ENCODE results near the gene ME3. TPM values are rescaled to one million over a fixed set of nuclear protein-coding genes. Genes with fewer than 3 reads are reported as not detected.

The ME3 gene
- polyA plus RNA-seq, 1 experiment = 7.1 TPM

DNA sequence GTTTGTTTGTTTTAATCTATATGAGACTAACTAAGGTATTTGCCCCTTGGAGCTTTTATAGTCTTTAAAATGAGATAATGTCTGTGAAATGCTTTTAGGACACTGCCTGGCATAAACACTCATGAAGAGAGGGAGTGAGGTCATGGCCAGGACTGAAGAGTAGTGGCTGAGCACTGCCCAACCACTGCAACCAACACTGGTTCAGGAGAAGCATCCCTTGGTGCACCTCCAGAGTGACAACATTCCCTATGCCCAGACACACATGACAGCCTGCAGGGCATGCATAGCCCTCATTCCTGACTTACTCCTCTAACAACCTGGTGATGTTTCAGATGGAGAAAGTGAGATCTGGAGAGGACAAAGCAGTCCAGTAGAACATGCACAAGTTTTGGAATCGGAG, 36.1 kb downstream of the ME3 start:
- no peak for DNase-seq (ENCODE audit: low read depth, low spot score)
- ChIA-PET POLR2A (interaction anchor here (1.5 kb wide), 1 partner anchor 152 kb away, joined by 3 read pairs; no protein-coding TSS in a partner anchor), CTCF (interaction anchor here (1.4 kb wide), 1 partner anchor 28 kb away, joined by 5 read pairs; no protein-coding TSS in a partner anchor)

DNA sequence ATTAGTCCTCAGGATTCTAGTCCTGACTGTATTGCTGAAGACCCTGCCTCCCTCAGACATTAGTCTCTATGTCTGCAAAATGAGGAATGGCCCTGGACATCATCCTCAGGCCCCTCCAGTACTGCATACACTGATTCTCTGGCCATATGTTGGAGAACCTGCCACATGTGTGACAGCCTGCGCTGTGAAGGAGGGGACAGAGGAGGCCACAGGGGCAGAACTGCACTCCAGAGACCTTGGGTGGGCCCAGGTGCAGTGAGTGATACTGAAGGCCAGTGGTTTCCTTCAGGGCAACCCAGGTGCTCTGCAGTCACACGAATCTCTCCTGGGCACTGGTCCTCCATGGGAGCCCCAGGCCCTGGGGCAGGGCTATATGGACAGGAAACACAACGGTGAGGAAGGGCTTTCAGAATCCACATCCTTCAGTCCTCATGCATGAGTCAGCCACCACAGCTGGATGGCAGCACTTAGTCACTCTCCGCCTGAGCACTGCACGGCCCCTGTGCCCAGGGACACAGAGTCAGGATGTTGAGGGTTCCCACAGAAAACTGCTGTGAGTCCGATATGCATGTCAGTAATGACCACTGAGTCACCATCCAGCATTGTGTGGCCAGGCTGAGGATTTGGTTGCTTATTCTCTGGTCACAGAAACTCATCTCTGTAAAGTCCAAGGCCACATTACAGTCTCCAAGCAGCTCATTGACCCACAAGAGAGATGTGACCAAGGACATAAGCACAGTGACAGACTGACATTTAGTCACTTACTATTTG, 39.7 kb downstream of the ME3 start:
- CTCF ChIA-PET = interaction anchor here (1.6 kb wide), 1 partner anchor 24 kb away, joined by 8 read pairs; no protein-coding TSS in a partner anchor
- TF ChIP-seq, protein P1, sequence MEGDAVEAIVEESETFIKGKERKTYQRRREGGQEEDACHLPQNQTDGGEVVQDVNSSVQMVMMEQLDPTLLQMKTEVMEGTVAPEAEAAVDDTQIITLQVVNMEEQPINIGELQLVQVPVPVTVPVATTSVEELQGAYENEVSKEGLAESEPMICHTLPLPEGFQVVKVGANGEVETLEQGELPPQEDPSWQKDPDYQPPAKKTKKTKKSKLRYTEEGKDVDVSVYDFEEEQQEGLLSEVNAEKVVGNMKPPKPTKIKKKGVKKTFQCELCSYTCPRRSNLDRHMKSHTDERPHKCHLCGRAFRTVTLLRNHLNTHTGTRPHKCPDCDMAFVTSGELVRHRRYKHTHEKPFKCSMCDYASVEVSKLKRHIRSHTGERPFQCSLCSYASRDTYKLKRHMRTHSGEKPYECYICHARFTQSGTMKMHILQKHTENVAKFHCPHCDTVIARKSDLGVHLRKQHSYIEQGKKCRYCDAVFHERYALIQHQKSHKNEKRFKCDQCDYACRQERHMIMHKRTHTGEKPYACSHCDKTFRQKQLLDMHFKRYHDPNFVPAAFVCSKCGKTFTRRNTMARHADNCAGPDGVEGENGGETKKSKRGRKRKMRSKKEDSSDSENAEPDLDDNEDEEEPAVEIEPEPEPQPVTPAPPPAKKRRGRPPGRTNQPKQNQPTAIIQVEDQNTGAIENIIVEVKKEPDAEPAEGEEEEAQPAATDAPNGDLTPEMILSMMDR (IDR thresholded peaks at IDR 0.05; ENCODE audit: low read depth, low read length) = peak; percentile 21
- Histone ChIP-seq H3K4me3 (ENCODE audit: low read depth, low read length) (no peak overlapping the region), H3K9me3 (ENCODE audit: control insufficient read depth, insufficient read depth, low read length) (no peaks in the 10 kb centered on the region), H3K27ac (ENCODE audit: low read depth, low read length) (peak overlapping the region; percentile 78), H3K27me3 (ENCODE audit: control insufficient read depth, insufficient read depth, low read length) (no peaks in the 10 kb centered on the region)
- POLR2A ChIA-PET = no interaction called here
- DNase-seq (ENCODE audit: low read depth, low spot score) = peak; percentile 84

More for the DNA sequence above, 36.1 kb downstream of the ME3 start:
- no peaks in the 10 kb centered on the region for H3K27me3 ChIP-seq (ENCODE audit: control insufficient read depth, insufficient read depth, low read length)
- H3K9me3 ChIP-seq (ENCODE audit: control insufficient read depth, insufficient read depth, low read length) = no peaks in the 10 kb centered on the region
- TF ChIP-seq, protein P1 (IDR thresholded peaks at IDR 0.05; ENCODE audit: low read depth, low read length) = no peak
- no peak overlapping the region for H3K4me3 ChIP-seq (ENCODE audit: low read depth, low read length)
- no peak overlapping the region for H3K27ac ChIP-seq (ENCODE audit: low read depth, low read length)

DNA sequence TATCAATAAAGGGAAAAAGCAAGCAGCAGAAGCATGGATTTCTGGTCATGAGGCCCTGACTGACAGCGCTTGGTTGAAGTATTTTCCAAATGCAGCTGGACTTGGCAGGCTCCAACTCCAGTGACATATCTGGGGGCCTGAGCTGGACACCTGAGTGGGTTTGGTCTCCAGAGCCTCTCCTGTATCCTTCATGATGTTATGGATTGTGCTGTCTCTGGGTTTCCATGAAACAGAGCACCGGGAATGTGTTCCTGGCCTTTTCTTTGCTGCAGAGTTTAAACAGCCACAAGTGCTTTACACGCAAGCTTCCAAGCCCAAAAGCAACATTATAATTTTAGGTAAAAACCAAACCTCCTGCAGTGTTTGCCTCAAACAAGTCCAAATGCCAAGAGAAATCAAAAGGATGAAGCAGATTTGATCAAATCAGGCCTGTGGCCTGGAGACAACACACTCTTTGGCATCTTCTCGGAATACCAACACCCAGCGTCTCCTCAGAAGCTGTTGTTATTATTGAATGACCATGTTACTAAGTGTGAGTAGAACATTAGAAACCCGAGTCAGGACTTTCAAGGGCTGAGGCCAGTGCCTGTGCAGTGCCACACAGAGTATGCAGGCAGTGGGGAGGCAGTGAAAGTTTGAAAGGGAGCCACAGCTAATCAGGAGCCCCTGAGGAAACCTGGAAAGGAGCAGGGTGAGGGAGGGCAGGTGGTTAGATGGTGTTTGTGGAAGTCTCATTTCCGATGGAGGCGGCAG, 42.0 kb downstream of the ME3 start:
- POLR2A ChIA-PET = no interaction called here
- CTCF ChIA-PET = interaction anchor here (3.3 kb wide), 1 partner anchor 22 kb away, joined by 20 read pairs; no protein-coding TSS in a partner anchor
- Histone ChIP-seq H3K9me3 (ENCODE audit: control insufficient read depth, insufficient read depth, low read length) (no peaks in the 10 kb centered on the region), H3K4me3 (ENCODE audit: low read depth, low read length) (no peak overlapping the region), H3K27me3 (ENCODE audit: control insufficient read depth, insufficient read depth, low read length) (no peaks in the 10 kb centered on the region), H3K27ac (ENCODE audit: low read depth, low read length) (no peak overlapping the region)
- TF ChIP-seq, protein P1 (IDR thresholded peaks at IDR 0.05; ENCODE audit: low read depth, low read length) = no peak
- no peak for DNase-seq (ENCODE audit: low read depth, low spot score)

DNA sequence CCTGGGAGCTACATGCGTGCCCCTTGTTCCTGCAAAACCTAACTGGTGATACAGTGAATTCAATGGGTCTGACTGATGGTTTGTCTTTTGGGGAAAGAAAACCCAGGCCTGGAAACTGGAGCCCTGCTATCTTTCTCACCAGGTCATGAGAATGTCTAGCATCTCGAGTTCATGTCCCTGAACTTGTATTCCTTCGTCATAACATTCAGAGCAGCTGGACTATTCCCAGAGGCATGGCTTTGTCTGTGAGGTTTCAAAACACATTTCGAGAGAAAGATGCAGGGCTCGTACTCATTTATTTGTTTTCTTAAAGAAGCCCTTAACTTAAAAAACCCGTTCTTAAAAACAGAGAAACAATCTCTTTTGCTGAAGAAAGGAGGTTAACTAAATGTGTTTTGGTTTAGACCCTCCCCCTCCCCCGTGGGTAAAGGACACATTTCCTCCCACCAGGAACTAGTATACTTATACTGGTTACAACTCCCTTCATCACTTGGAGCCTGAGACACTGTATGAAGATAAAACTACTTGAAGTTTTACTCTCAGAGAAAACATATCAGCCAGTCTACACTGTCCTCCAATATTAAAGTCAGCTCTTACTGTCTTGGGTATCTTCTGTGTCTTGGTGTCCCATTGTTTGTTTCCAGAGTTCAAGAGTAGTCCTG, 43.2 kb downstream of the ME3 start:
- CTCF ChIA-PET = interaction anchor here (3.3 kb wide), 1 partner anchor 21 kb away, joined by 20 read pairs; no protein-coding TSS in a partner anchor
- Histone ChIP-seq H3K27ac (ENCODE audit: low read depth, low read length) (no peak overlapping the region), H3K4me3 (ENCODE audit: low read depth, low read length) (no peak overlapping the region), H3K27me3 (ENCODE audit: control insufficient read depth, insufficient read depth, low read length) (no peaks in the 10 kb centered on the region), H3K9me3 (ENCODE audit: control insufficient read depth, insufficient read depth, low read length) (no peaks in the 10 kb centered on the region)
- POLR2A ChIA-PET = no interaction called here
- TF ChIP-seq, protein P1 (IDR thresholded peaks at IDR 0.05; ENCODE audit: low read depth, low read length) = no peak
- no peak for DNase-seq (ENCODE audit: low read depth, low spot score)
